Measurements from ENCODE around the gene PARD3.

PARD3 gene

GRCh38 chr10:34486008-34486407, 329.1 kb downstream of the PARD3 start:
- Histone ChIP-seq H4K20me1 (ENCODE audit: control insufficient read depth, insufficient read depth, low read depth, low read length) (no peaks in the 10 kb centered on the region), H3K4me1 (ENCODE audit: control insufficient read depth, low read length) (no peaks in the 10 kb centered on the region), H3K4me3 (ENCODE audit: low read length) (no peak overlapping the region), H3K27ac (ENCODE audit: low read depth, low read length) (no peak overlapping the region), H3K79me2 (ENCODE audit: control insufficient read depth, low read length) (no peaks in the 10 kb centered on the region), H3K36me3 (ENCODE audit: control insufficient read depth, low read length) (no peaks in the 10 kb centered on the region), H3F3A (ENCODE audit: control insufficient read depth, insufficient read depth) (no peaks in the 10 kb centered on the region), H3K4me2 (ENCODE audit: low read length) (no peak overlapping the region), H3K27me3 (ENCODE audit: control insufficient read depth, low read length) (no peaks in the 10 kb centered on the region), H3K9me2 (replicated peaks; ENCODE audit: control insufficient read depth, low read length) (no peaks in the 10 kb centered on the region), H3K9me3 (ENCODE audit: control insufficient read depth, insufficient read depth, low read length) (no peaks in the 10 kb centered on the region)
- TF ChIP-seq EZH2phosphoT487 (IDR thresholded peaks at IDR 0.05; ENCODE audit: borderline replicate concordance, low read length) (no peak), CTCF (IDR thresholded peaks at IDR 0.05; ENCODE audit: low read depth, low read length, poor library complexity, severe bottlenecking) (no peak)

GRCh38 chr10:34484164-34484563, 330.9 kb downstream of the PARD3 start:
- no peaks in the 10 kb centered on the region for H3K4me1 ChIP-seq (ENCODE audit: control insufficient read depth, low read length)
- H3K4me2 ChIP-seq (ENCODE audit: low read length), result no peak overlapping the region
- H4K20me1 ChIP-seq (ENCODE audit: control insufficient read depth, insufficient read depth, low read depth, low read length), result no peaks in the 10 kb centered on the region
- no peaks in the 10 kb centered on the region for H3K9me2 ChIP-seq (replicated peaks; ENCODE audit: control insufficient read depth, low read length)
- no peak overlapping the region for H3K4me3 ChIP-seq (ENCODE audit: low read length)
- H3K79me2 ChIP-seq (ENCODE audit: control insufficient read depth, low read length), result no peaks in the 10 kb centered on the region
- H3K36me3 ChIP-seq (ENCODE audit: control insufficient read depth, low read length), result no peaks in the 10 kb centered on the region
- H3K27ac ChIP-seq (ENCODE audit: low read depth, low read length), result no peak overlapping the region
- TF ChIP-seq CTCF (IDR thresholded peaks at IDR 0.05; ENCODE audit: low read depth, low read length, poor library complexity, severe bottlenecking) (no peak), EZH2phosphoT487 (IDR thresholded peaks at IDR 0.05; ENCODE audit: borderline replicate concordance, low read length) (no peak)
- H3K9me3 ChIP-seq (ENCODE audit: control insufficient read depth, insufficient read depth, low read length), result no peaks in the 10 kb centered on the region
- no peaks in the 10 kb centered on the region for H3K27me3 ChIP-seq (ENCODE audit: control insufficient read depth, low read length)
- H3F3A ChIP-seq (ENCODE audit: control insufficient read depth, insufficient read depth), result no peaks in the 10 kb centered on the region

GRCh38 chr10:34480345-34480744, 334.8 kb downstream of the PARD3 start:
- Histone ChIP-seq H3K4me3 (ENCODE audit: low read length) (no peak overlapping the region), H3K36me3 (ENCODE audit: control insufficient read depth, low read length) (no peaks in the 10 kb centered on the region), H3F3A (ENCODE audit: control insufficient read depth, insufficient read depth) (no peaks in the 10 kb centered on the region), H3K9me3 (ENCODE audit: control insufficient read depth, insufficient read depth, low read length) (no peaks in the 10 kb centered on the region), H3K9me2 (replicated peaks; ENCODE audit: control insufficient read depth, low read length) (no peaks in the 10 kb centered on the region), H3K27ac (ENCODE audit: low read depth, low read length) (no peak overlapping the region), H3K27me3 (ENCODE audit: control insufficient read depth, low read length) (no peaks in the 10 kb centered on the region), H3K4me1 (ENCODE audit: control insufficient read depth, low read length) (no peaks in the 10 kb centered on the region), H3K79me2 (ENCODE audit: control insufficient read depth, low read length) (no peaks in the 10 kb centered on the region), H3K4me2 (ENCODE audit: low read length) (no peak overlapping the region), H4K20me1 (ENCODE audit: control insufficient read depth, insufficient read depth, low read depth, low read length) (no peaks in the 10 kb centered on the region)
- TF ChIP-seq CTCF (IDR thresholded peaks at IDR 0.05; ENCODE audit: low read depth, low read length, poor library complexity, severe bottlenecking), result no peak
- no peak for TF ChIP-seq EZH2phosphoT487 (IDR thresholded peaks at IDR 0.05; ENCODE audit: borderline replicate concordance, low read length)
